ENCODE results near the gene CCDC150. TPM values are rescaled to one million over a fixed set of nuclear protein-coding genes. Genes with fewer than 3 reads are reported as not detected.

CCDC150 gene
- total RNA-seq, 2 donors from 2014 or later, result 0.56 TPM; not detected in 1

DNA sequence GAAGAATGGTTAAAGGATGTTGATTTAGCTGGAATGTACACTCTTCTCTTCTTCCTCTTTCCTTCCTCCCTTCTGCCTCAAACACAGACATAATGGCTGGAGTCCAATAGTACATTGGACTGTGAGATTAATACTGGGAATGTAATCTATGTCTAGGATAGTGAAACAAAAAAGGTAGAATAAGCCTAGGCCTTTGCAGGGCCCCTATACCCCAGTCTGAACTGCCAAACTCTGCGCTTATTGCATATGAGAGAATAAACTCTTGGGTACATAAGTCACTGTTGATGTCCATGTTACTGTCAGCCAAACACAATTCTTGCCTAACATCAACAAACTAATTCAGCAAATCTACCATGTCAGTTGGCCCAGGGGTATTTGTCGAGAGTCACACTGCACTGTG is 29.7 kb upstream of the CCDC150 start:
- TF ChIP-seq, protein P1, sequence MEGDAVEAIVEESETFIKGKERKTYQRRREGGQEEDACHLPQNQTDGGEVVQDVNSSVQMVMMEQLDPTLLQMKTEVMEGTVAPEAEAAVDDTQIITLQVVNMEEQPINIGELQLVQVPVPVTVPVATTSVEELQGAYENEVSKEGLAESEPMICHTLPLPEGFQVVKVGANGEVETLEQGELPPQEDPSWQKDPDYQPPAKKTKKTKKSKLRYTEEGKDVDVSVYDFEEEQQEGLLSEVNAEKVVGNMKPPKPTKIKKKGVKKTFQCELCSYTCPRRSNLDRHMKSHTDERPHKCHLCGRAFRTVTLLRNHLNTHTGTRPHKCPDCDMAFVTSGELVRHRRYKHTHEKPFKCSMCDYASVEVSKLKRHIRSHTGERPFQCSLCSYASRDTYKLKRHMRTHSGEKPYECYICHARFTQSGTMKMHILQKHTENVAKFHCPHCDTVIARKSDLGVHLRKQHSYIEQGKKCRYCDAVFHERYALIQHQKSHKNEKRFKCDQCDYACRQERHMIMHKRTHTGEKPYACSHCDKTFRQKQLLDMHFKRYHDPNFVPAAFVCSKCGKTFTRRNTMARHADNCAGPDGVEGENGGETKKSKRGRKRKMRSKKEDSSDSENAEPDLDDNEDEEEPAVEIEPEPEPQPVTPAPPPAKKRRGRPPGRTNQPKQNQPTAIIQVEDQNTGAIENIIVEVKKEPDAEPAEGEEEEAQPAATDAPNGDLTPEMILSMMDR (IDR thresholded peaks at IDR 0.05), result no peak
- Histone ChIP-seq H3K27ac (no peak overlapping the region), H3K4me3 (no peak overlapping the region), H3K27me3 (replicated peaks; ENCODE audit: insufficient read depth) (no peaks in the 10 kb centered on the region), H3K4me1 (ENCODE audit: control insufficient read depth in 1 of 2, low read depth in 2 of 2) (peaks cover 0 to 8% of the 10 kb centered on the region in 2 donors), H3K9me3 (no peaks in the 10 kb centered on the region), H3K36me3 (no peaks in the 10 kb centered on the region)
- no peak for DNase-seq (ENCODE audit: low spot score)
- ATAC-seq (ENCODE audit: insufficient number of reproducible peaks, low FRiP score, low read depth), result no peak

DNA sequence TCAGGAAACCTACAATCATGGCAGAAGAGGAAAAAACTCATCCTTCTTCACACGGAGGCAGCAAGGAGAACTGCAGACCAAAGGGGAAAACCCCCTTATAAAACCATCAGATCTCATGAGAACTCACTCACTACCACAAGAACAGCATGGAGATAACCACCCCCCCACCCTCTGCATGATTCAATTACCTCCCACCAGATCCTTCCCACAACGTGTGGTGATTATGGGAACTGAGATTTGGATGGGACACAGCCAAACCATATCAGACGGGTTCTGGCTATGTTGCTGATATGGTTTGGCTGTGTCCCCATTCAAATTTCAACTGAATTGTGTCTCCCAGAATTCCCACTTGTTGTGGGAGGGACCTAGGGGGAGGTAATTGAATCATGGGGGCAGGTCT is 28.7 kb upstream of the CCDC150 start:
- ATAC-seq (ENCODE audit: insufficient number of reproducible peaks, low FRiP score, low read depth) (no peak), DNase-seq (ENCODE audit: low spot score) (no peak)
- H3K9me3 ChIP-seq, result no peaks in the 10 kb centered on the region
- H3K4me3 ChIP-seq, result no peak overlapping the region
- H3K27me3 ChIP-seq (replicated peaks; ENCODE audit: insufficient read depth), result no peaks in the 10 kb centered on the region
- H3K4me1 ChIP-seq (ENCODE audit: control insufficient read depth in 1 of 2, low read depth in 2 of 2), result peaks cover 0 to 8% of the 10 kb centered on the region in 2 donors
- TF ChIP-seq, protein P1 (IDR thresholded peaks at IDR 0.05), result no peak
- H3K36me3 ChIP-seq, result no peaks in the 10 kb centered on the region
- no peak overlapping the region for H3K27ac ChIP-seq

DNA sequence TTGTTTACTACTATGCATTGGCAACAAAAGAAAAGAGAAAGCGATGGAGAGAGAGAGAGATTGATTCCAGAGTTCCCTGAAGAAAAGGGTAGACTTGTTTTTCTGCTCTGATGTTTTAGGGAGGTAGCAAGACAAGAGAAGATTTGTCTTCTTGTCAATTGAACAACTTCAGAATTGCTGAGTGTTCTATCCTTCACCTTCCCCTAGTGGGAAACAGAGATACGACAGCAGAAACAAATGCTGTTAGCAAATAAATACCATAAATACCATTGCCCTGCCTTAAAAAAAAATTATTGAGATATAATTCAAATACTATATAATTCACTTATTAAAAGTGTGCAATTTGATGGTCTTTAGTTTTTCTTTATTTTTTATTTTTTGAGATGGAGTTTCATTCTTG is 26.2 kb upstream of the CCDC150 start:
- Histone ChIP-seq H3K4me1 (ENCODE audit: control insufficient read depth in 1 of 2, low read depth in 2 of 2) (no peaks in the 10 kb centered on the region), H3K4me3 (no peak overlapping the region), H3K27me3 (replicated peaks; ENCODE audit: insufficient read depth) (no peaks in the 10 kb centered on the region), H3K27ac (no peak overlapping the region), H3K36me3 (no peaks in the 10 kb centered on the region), H3K9me3 (no peaks in the 10 kb centered on the region)
- no peak for ATAC-seq (ENCODE audit: insufficient number of reproducible peaks, low FRiP score, low read depth)
- TF ChIP-seq, protein P1 (IDR thresholded peaks at IDR 0.05), result no peak
- DNase-seq (ENCODE audit: low spot score), result no peak

DNA sequence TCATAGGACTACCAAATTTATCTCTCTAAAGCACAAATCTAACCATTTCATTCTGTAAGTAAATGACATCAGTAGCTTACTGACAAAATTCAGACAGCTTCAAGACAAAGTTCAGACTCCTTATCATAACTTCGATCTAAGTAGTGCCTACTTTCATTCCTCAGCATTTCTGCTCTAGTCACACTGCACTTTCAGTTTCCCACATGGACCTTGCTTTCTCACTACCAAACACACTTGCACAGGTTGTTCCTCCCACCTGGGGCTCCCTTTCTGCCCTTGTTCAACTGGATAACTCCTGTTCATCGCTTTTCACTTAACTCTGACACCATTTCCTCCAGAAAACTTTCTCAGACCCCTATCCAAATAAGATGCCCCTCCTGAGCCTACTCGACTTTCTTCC is 22.1 kb upstream of the CCDC150 start:
- Histone ChIP-seq H3K9me3 (no peaks in the 10 kb centered on the region), H3K27ac (no peak overlapping the region), H3K4me1 (ENCODE audit: control insufficient read depth in 1 of 2, low read depth in 2 of 2) (no peaks in the 10 kb centered on the region), H3K36me3 (no peaks in the 10 kb centered on the region), H3K4me3 (no peak overlapping the region), H3K27me3 (replicated peaks; ENCODE audit: insufficient read depth) (no peaks in the 10 kb centered on the region)
- TF ChIP-seq, protein P1 (IDR thresholded peaks at IDR 0.05), result no peak
- ATAC-seq (ENCODE audit: insufficient number of reproducible peaks, low FRiP score, low read depth) (no peak), DNase-seq (ENCODE audit: low spot score) (no peak)

DNA sequence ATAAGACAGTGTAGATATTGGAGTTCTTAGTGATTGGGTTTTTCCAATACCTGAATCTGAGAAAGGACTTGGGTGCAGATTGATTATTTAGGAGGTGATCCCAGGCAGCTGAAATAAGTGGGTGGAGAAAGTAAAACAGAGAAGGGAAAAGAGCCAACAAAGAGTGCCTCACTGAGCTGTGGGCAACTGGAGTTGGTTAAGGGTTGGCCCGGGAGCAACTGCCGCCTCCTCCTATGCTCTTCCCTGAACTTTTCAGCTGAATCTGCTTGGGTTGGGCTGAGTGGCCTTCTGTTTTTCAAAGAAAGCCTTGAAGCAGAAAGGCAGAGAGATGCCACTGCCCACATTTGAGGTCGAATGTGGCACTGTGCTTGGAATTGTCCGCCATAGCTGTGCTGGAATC is 20.9 kb upstream of the CCDC150 start:
- no peaks in the 10 kb centered on the region for H3K9me3 ChIP-seq
- no peaks in the 10 kb centered on the region for H3K27me3 ChIP-seq (replicated peaks; ENCODE audit: insufficient read depth)
- DNase-seq (ENCODE audit: low spot score) (no peak), ATAC-seq (ENCODE audit: insufficient number of reproducible peaks, low FRiP score, low read depth) (no peak)
- no peaks in the 10 kb centered on the region for H3K36me3 ChIP-seq
- H3K27ac ChIP-seq, result no peak overlapping the region
- H3K4me1 ChIP-seq (ENCODE audit: control insufficient read depth in 1 of 2, low read depth in 2 of 2), result no peaks in the 10 kb centered on the region
- TF ChIP-seq, protein P1 (IDR thresholded peaks at IDR 0.05), result no peak
- no peak overlapping the region for H3K4me3 ChIP-seq

All from thoracic aorta (tissue), 2 donors.